ENCODE measurements around the gene GNAZ. TPM values are rescaled to one million over a fixed set of nuclear protein-coding genes. Genes with fewer than 3 reads are reported as not detected.

GNAZ gene
- total RNA-seq, 1 experiment from 2014 or later: 5.0 TPM

- TF ChIP-seq CTCF (conservative IDR thresholded peaks at IDR 0.05): no peak
- H3K9me3 Mint-ChIP-seq: no peaks in the 10 kb centered on the region; a peak in 1 of 5 replicates
- H3K36me3 Mint-ChIP-seq (ENCODE audit: insufficient read depth in 1 of 3, low read depth in 3 of 3): peaks cover 0 to 6% (median 0%) of the 10 kb centered on the region in 3 experiments; a peak in 2 of 7 replicates
- Histone ChIP-seq H2BK15ac (ENCODE audit: low read depth, low read length) (no peak overlapping the region), H3K4me2 (ENCODE audit: insufficient read depth, insufficient read length, low read length) (no peak overlapping the region), H3K4me1 (ENCODE audit: insufficient read depth, low read length) (no peaks in the 10 kb centered on the region), H4K8ac (replicated peaks; ENCODE audit: insufficient read length, low read depth, low read length) (no peak overlapping the region), H3K27ac (ENCODE audit: insufficient read length, low read depth, low read length) (no peak overlapping the region), H2BK120ac (ENCODE audit: low read depth, low read length, poor library complexity, severe bottlenecking) (no peak overlapping the region), H3K14ac (ENCODE audit: insufficient read depth, low read length) (0 out of 2 replicates have a peak overlapping the region, but pooled peaks have one; percentile 12), H3K18ac (ENCODE audit: insufficient read length, low read depth, low read length) (no peak overlapping the region), H3K56ac (ENCODE audit: insufficient read length, low read depth, low read length) (no peak overlapping the region), H3T11ph (ENCODE audit: low read length) (no peak overlapping the region), H2BK12ac (ENCODE audit: insufficient read length, low read depth, low read length) (no peak overlapping the region), H3K9me3 (ENCODE audit: control insufficient read depth, low read depth, low read length) (no peaks in the 10 kb centered on the region), H2BK20ac (ENCODE audit: low read depth, low read length, poor library complexity, severe bottlenecking) (no peak overlapping the region), H4K20me1 (ENCODE audit: control insufficient read depth, insufficient read depth, insufficient read length) (no peaks in the 10 kb centered on the region), H4K5ac (ENCODE audit: insufficient read length, low read depth, low read length) (no peak overlapping the region), H2BK5ac (ENCODE audit: insufficient read length, low read length) (no peak overlapping the region), H2AFZ (ENCODE audit: low read length) (no peak overlapping the region), H3K23ac (ENCODE audit: insufficient read length, low read depth, low read length) (no peak overlapping the region), H3K4ac (ENCODE audit: low read depth, low read length) (no peak overlapping the region), H3K27me3 (ENCODE audit: insufficient read depth, low read length) (no peaks in the 10 kb centered on the region; the same call in 1 of the 2 replicates), H3K79me2 (ENCODE audit: insufficient read depth, low read length) (no peaks in the 10 kb centered on the region), H4K91ac (ENCODE audit: insufficient read length, low read depth, low read length) (no peak overlapping the region), H3K9ac (ENCODE audit: extremely low read depth, insufficient read length, low read length) (no peak overlapping the region), H3K79me1 (ENCODE audit: insufficient read depth, low read depth, low read length, poor library complexity, severe bottlenecking) (no peaks in the 10 kb centered on the region), H2AK5ac (ENCODE audit: insufficient read length, low read length) (no peak overlapping the region), H3K23me2 (ENCODE audit: insufficient read length, low read depth, low read length, poor library complexity, severe bottlenecking) (peaks cover 6% of the 10 kb centered on the region)
- H3K27me3 Mint-ChIP-seq (ENCODE audit: low read depth): peaks cover 59% of the 10 kb centered on the region
- peaks cover 9 to 32% of the 10 kb centered on the region in 2 experiments; a peak in 3 of 4 replicates for H3K4me1 Mint-ChIP-seq
- no CpG with 5 or more reads among the region's 9 CpGs for WGBS (ENCODE audit: extremely low coverage, insufficient read length, low lambda C conversion rate)
- DNase-seq: no peak
- no peak overlapping the region for H3K27ac Mint-ChIP-seq
- no peak overlapping the region for H3K4me3 Mint-ChIP-seq
These were observed 5.4 kb downstream of the GNAZ start for GRCh38 chr22:23075525-23076216.
